Non-pigmented ciliary epithelial cell (primary cell): Measurements from ENCODE around the gene SPNS2.

ENCODE experiments used
- DNase-seq: peaks from one replicate; pipeline ENCODE4 v3.0.0-alpha.2; 2010; ENCODE audit warnings: low read depth

Gene SPNS2

GRCh38 chr17:4550534-4551039, 51.9 kb downstream of the SPNS2 start:
- DNase-seq = no peak

DNA sequence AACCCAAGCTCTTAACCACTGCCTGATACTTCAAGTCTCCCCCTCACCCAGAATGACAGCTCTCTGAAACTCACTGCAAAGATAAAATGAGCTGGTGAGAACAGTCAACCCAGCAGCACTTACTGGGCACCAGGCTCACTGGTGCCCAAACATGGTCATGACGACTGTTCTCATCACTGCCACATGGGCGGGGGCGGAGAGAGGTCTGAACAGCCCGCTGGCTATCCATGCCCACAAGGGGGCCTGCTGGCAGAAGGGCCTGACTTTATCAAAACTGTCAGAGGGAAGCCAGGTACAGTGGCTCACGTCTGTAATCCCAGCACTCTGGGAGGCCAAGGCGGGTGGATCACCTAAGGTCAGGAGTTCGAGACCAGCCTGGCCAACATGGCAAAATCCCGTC, 52.5 kb downstream of the SPNS2 start:
- no peak for DNase-seq

- DNase-seq = no peak
Measured at GRCh38 chr17:4551796-4552525, 53.3 kb downstream of the SPNS2 start.

DNA sequence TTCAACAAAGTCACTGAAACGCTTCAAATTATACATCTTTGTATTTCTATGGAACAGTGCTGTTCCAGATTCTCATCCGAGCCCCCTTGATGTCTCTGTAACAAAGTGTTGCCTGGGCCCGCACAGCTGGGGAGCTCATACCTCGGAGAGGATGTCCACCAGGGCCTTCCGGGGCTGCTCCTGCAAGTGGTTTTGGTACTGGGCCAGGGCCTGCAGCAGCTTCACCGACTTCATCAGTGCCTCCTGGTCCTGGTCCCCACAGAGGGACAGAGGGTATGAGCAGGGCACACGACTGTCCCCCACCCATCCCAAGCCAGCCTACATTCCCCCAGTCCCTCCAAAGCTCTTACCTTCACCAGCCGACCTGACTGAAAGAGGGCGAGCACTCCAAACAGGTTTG, 55.0 kb downstream of the SPNS2 start:
- no peak for DNase-seq

- no peak for DNase-seq
Measured at GRCh38 chr17:4554441-4554996, 55.8 kb downstream of the SPNS2 start.

DNA sequence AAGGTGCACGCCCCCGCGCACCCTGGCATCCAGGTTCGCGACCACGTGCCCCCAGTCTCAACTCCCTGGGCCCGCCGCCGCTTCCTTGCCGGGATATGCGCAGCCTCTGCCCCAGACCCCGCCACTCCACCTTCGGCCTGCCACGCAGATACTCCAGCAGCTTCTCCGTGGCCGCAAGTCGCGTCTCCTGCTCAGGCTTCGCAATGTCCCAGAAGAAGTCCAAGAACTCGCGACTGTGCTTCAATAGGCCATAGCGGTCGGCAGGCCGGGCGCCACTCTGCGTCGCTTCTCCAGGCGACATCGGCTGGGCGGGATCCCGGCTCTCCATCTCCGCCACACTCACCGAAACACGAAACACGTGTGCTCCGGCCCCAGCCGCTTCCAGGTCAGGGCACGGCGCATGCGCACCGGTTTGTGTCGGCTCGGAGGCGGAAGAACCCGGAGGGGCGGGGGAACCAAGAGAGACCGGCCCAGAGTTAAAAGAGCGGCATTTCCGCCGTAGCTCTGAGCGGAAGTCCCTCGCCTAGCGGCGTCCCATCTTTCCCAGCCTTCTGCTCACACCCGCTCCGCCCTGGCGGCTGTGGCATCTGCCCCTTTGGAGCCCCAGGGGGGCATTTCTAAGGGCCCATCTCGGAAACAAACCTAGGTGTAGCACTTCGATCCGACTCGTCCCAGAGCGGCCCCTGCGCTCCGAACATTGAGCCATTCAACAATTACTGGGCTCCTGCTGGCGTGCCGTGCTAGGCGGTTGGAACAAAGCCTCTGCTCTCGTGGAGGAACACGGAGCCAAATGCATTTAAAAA, 56.5 kb downstream of the SPNS2 start, which contains the start of gene MYBBP1A:
TSS of gene MYBBP1A (minus strand) at position 388 of the 803 bp plus-strand sequence. CDS start at position 328, 60 bp downstream.
- peak; percentile 61 for DNase-seq

- no peak for DNase-seq
Measured at GRCh38 chr17:4555873-4556759, 57.4 kb downstream of the SPNS2 start.

GRCh38 chr17:4556996-4557395, 58.3 kb downstream of the SPNS2 start:
- no peak for DNase-seq

- no peak for DNase-seq
Measured at GRCh38 chr17:4557626-4558346, 59.1 kb downstream of the SPNS2 start.

DNA sequence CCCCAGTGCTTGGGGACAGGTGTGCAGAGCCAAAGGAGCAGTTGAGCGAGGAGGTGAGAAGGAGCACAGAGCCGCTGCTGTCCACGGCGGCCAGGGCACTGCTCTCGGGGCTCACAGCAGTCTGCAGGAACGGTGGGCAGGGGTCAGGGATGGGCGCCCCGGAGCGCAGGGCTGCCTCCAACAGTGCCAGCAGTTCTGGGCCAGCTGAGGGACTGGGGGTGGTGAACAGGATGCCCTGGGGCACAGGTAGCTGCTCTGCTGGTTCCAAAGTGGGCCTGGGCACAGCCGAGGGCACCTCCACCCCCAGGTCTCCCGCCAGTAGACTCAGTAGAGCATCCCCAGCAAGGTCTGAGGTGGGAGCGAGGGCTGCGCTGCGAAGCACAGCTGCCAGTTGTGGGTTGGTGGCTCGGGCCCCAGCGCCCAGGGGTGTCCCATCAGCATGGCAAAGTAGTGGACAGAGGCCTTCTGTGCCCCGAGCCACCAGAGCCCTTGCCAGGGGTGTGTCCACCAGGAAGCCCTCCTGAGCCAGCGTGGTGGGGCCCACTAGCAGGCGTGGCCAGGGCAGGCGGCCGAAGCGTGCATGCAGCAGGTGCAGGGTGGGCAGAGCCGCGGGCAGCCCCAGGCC, 59.8 kb downstream of the SPNS2 start:
- DNase-seq = no peak

GRCh38 chr17:4559139-4559791, 60.6 kb downstream of the SPNS2 start:
- DNase-seq = no peak

GRCh38 chr17:4559966-4560365, 61.3 kb downstream of the SPNS2 start:
- no peak for DNase-seq

DNA sequence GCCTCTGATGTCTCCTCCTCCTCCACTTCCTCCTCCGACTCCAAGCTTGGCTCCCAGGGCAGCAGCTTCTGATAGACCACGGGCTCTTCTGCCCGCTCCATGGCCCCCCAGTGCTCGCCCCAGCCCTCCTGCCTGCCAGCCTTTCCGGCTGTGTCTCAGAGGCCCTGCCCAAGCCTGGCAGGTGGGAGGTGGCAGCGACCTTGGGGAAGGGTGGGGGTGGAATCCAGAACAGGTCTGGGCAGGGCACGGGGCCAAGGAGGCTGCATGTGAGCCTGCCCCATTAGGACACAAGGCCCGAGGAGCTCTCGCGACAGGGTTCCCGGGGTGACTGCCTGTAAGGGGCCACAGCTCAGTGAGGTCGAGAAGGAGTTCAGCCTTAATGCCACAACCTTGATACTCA, 61.7 kb downstream of the SPNS2 start, which contains the start of gene GGT6:
TSS of gene GGT6 (minus strand) at position 157 of the 400 bp plus-strand sequence. CDS start at position 101, 56 bp downstream.
- DNase-seq = no peak

GRCh38 chr17:4560837-4561256, 62.2 kb downstream of the SPNS2 start:
- no peak for DNase-seq

GRCh38 chr17:4562015-4562969, 63.6 kb downstream of the SPNS2 start:
- no peak for DNase-seq

DNA sequence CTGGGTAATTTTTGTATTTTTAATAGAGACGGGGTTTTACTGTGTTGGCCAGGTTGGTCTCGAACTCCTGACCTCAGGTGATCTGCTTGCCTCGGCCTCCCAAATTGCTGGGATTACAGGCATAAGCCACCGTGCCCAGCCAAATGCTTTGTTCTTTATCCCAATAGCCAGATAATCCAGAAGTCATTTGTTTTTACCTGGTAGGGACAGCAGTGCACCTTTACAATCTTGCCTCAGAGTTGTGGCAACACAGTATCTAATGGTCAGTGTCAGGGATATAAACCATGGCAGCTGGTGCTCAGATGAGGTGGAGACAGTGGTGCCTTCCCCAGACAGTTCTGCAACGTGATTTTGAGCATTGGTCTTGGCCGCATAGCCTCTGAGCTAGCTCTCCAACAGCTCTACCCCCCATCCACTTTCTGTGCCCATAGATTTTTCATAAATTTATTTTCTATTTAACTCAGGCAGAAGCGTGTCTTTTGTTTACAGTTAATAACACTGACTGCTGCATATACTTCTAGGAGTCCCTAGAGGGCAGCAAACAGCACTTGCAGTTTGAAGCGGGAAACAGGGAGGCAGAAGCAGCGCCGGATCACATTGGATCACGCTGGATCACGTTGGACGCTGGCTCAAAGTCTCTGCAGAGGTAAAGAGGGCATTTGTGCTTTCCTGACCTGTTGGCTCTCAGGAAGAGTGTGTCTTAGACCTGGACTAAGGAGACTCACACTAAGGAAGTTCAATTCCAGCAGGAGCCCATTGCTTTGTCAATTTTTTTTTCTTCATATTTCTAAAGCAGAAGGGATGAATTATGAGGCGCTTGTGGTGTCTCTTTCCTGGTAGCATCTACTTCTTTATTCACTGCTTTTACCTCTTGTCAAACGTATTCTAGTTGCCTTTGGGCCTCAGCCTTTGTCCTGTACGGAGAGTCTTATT, 66.8 kb downstream of the SPNS2 start:
- DNase-seq = peak; percentile 40

- no peak for DNase-seq
Measured at GRCh38 chr17:4566785-4567184, 68.1 kb downstream of the SPNS2 start.

DNA sequence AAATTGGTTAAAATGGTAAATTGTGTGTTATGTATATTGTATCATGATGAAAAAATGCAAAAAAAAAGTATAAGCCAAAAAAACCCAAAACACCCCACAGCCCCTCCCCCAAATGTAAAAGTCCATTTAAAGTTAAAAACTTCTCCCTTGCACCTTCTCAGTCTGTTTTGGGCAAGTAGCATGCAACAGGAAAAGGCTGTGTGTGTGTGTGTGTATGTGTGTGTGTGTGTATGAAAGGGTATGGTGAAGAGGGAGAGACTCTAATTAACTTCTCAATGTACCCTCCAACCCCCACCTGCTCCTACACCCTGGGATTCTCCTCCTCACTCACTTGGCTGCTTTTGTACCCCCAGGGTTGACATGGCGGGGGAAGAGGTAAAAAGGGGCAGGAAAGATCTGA, 70.9 kb downstream of the SPNS2 start:
- no peak for DNase-seq
